Activated T-cell treated with anti-CD3 and anti-CD28 coated beads, Interleukin-2, amount 50 U/mL, for 1 hour (primary cell): ENCODE results near the gene SLC38A9.
"Not testable (repeated sequence)": the region's sequence is repeated elsewhere in the genome, so short reads cannot be mapped to it uniquely, and the experiment has no call there.

Experiments used
- DNase-seq: peaks from one replicate; pipeline ENCODE4 v3.0.0-alpha.2; 2020

Gene SLC38A9

DNA sequence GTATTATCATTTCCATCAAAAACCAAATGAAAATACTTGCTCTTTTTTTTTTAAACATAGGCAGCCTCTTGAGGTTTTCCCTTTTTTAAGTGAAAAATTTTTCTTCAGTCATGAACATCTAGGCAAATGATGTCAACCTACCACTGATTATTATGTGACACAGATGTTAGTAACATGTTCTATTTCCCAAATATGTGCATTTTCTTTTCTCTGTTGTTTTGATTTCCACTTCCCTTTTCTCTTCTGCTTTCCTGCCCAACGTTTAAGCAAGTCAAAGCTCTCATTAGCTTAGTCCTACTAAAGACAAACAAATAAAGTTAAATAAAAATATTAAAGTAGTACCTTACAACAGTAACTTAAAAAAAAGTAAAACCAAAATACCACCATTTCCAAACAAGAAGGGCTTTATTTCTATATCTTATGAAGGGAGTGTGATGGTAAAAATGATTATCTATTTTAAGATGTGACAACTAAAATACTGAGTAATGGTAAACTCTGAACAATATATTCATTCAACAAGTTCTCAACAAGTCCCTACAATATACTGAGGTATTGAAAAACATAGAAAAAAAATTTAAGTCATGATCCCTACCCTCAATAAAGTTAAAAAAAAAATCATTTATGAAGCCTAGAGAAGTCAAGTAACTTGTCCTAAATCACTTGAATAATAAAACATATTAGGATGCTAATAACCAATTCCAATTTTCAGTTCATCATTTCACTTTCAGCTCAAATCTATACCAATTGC, 9.4 kb downstream of the SLC38A9 start:
- no peak for DNase-seq

DNA sequence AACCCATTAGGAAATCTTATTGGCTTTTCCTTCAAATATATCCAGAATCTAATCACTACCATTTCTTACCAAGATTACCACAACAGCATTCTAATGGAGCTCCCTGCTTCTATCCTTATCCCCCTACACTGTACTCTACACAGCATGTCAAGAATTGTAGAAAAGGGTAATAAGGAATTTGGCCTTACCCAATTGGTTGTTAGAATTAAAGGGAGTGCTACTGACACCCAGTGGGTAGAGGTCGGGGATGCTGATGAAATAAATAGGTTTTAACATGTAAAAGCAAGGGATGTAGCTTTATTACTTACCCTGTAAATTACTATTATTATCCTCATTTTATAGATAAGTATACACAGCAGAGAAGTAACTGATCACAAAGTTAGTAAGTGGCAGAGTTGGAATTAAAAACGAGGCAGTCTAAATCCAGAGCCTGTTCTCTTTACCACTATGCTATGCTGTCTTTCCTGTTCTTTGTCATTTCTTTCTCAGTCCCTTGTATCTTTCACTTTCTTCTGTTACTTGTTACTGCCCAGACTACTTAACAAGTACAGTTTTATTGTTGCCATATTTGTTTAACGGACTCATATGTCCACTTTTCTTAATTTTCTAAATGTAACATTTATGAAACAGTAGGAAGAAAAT, 10.5 kb downstream of the SLC38A9 start:
- no peak for DNase-seq

DNA sequence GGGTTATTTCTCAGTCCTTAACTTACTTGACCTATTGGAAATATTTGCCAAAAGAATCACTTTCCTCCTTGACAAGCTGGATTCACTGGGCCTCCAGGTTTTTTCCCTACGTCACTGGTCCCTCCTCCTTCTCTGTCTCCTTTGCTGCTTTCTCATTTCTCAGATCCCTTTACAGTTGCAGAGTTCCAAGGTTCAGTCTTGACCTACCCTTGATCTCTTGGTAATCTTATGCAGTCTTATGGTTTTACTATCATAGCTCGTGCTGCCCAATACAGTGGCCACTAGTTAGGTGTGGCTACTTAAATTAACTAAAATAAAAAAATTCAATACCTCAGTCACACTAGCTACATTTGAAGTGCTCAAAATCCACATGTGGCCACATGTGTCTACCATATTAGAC, 11.4 kb downstream of the SLC38A9 start:
- DNase-seq, result no peak

DNA sequence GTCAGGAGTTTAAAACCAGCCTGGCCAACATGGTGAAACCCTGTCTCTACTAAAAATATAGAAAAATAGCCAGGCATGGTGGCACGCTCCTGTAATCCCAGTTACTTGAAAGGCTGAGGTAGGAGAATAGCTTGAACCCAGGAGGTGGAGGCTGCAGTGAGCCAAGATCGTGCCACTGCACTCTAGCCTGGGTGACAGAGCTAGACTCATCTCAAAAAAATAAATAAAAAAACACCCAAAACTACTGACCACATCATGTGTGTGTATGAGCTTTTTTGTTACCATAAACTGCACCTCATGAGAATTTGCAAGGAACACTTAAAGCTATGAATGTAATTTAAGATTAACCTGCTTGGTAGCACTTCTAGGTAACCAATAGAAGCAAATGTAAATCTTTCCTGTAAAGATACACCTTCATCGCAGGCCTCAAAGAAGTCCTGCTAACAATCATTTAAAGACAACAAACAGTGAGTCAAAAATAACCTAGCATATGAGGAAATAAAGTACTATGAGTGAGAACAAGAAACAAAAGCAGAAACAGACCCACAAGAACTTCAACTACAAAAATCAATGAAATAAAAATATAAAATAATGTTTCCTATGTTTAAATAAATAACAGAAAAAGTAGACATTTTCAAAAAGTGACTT, 13.0 kb downstream of the SLC38A9 start:
- no peak for DNase-seq

DNA sequence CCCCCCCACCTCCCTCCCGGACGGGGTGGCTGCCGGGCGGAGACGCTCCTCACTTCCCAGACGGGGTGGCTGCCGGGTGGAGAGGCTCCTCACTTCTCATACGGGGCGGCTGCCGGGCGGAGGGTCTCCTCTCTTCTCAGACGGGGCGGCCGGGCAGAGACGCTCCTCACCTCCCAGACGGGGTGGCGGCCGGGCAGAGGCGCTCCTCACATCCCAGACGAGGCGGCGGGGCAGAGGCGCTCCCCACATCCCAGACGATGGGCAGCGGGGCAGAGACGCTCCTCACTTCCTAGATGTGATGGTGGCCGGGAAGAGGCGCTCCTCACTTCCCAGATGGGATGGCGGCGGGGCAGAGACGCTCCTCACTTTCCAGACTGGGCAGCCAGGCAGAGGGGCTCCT, 15.4 kb downstream of the SLC38A9 start:
- not testable (repeated sequence) for DNase-seq

DNA sequence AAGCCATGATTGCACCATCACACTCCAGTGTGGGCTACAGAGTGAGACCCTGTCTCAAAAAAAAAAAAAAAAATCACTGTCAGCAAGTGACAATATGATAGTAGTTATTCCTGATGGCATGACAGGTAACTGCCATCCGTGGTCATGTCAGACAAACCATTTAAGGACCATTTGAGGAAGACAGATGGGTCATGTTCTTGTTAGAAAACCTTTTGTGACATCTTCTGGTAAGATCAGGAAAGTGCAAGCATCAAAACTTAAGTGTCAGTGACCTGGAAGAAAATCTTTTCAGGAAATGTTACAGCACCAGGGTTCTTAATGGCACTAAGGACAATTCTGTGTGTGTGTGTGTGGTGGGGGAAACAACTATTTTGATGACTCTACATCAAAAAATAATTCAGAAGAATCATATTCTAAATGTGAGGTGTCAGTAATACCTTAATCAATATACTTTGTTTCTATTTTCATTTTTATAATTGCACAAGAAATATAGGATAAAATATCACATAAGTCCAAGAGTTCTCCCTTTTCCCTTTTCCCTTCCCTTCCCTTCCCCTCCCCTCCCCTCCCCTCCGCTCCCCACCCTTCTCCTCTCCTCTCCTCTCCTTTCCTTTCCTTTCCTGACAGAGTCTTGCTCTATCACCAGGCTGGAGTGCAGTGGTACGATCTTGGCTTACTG, 17.8 kb downstream of the SLC38A9 start:
- DNase-seq, result no peak

DNA sequence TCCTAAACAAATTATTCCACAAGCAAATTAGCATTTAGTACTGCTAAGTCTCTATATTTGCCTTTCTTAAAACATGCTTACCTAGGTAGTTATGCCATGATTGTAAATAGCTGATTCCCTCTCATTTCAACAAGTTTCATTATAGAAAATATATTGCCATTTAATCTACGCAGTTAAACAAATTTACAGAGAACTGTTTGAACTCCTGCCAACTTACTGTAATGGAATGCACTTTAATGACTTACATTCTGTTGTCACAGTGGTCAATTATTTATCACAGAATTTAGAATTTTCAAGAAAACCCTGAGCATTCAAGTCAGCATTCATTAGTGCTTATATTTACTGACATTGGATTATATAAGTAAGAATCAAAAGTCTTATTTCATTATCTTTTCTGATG, 19.6 kb downstream of the SLC38A9 start:
- DNase-seq, result no peak

DNA sequence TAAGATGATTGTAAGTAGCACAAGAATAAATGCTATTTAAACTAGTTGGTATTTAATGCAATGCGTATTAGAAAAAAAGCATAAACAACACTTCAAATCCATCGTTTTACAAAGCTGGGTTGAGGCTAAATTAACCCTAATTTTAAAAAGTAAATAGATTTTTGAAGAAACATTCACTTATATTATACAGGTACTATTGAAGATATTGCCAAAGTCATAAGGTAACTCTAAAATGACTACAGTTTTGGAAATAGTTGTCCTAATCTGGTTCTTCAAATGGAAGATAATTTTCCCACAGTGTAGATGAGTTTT, 20.1 kb downstream of the SLC38A9 start:
- DNase-seq, result no peak

DNA sequence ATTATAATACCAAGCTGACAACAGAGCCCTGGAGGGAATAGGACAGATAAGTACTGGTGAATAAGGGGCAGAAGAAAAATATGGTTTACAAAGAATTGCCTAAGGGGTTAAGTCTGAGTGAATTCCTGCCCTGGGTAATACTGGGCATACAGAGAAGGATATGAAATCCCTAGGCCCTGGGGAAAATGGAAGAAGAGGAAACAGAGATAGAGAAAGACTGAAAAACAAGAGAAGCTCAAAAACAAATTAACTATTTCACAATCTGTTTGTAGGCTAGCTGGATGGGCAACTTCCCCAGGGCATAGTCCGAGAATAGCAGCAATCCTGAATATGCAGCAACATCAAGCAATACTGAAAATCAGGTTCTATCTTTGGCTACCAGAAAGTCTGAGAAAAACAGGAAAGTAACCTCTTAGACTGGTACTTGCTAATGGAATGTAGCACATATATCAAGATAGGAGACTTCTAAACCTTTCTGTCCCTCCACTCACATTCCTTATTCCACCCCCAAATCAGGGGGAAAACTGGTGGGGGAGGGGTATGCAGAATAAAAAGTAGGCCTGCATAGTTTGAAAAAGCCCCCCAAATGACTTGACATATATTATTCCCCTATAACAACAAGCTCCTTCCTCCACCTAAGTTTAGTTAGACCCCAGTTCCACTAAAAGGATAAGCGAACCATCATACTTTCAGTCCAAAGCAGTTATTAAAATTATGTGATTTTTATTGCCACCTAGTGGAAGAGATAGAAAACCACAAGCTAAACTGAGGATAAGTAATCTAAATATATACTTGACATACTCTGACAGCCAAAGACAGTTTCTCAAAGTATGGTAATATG, 20.6 kb downstream of the SLC38A9 start:
- DNase-seq, result no peak

DNA sequence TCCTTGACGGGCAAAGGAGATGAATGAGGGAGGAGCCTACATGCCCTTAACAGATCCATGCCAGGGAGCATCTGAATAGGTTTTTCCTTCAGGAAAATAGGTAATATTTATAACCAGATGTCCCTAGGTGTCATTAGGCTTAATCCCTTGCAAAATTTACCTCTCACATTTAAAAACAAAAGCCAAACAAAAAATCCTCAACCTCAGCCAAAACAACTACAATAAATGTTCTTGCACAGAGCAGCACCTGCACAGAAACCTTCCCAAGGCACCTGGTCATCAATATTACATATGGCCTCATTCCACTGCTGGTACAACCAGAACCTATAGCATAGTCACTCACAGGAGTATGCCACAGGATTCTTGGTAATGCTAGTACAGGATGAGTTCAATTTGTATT, 30.1 kb downstream of the SLC38A9 start:
- DNase-seq, result no peak

DNA sequence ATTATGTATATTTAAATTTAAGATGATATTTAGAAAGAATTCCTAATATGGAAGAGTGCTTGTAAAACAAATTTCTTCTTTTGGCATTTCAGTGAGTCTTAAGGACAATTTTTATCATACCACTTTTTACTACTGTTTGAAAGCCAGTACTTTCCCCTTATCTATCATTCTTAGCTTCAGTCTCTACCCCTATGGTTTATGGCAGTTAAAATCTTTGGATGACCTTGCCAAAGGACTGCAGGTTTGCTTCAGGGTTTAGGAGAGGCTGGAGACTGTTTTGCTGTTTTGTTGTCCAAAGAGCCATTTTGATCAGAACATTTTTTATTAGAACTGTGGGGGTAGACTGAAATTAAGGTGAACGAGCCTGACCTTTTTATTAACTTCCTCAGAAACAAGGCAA, 30.8 kb downstream of the SLC38A9 start:
- DNase-seq, result no peak

DNA sequence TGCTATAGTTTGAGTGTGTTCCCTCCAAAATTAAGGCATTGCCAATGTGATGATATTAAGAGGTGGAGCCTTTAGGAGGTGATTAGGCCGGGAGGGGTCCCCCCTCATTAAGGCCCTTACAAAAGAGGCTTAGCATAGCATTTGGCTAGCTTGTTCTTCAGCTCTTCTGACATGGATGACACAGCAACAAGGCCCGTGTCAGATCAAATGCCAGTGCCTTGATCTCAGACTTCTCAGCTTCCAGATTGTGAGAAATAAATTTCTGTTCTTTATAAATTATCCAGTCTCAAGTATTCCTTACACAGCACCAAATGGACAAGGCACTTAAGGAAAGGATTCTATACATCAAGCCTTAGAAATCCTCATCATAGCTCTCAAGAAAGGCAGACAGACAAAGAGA, 31.8 kb downstream of the SLC38A9 start:
- no peak for DNase-seq

DNA sequence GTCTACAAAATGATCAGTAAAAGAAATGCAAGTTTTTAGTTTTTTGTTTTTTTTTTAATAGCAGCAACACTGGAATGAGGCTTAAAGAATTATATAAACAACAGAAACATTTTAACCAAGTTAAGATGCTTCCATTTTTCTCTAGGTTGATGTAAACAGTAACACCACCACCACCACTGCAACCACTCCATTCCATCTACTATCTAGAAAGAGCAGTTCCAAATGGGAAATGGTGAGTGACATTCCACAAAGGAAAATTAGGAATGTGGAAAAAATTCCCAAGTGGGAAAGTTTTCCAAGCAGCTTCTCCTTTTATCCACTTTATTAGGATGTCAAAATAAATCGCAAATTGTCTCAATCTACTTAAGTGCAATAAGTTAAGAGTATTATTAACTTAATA, 32.6 kb downstream of the SLC38A9 start:
- no peak for DNase-seq

DNA sequence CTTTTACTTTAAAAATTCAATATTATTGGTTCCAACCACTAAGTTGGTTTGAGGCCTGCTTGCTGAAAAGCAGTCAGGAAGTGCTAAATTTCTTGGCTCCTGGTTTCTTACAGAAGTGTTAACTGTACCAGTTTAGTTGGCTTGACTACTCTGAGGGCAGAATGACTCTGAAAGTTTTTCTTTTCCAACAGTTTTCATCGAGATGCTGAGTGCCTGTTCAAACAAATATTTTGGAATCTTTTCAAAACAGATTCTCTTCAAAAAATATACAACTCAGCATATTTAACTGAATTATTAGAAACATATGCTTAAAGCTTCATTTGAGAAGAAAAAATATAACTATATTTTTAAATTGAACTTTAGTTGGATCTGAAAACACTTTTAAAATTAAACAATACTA, 37.0 kb downstream of the SLC38A9 start:
- DNase-seq, result no peak

DNA sequence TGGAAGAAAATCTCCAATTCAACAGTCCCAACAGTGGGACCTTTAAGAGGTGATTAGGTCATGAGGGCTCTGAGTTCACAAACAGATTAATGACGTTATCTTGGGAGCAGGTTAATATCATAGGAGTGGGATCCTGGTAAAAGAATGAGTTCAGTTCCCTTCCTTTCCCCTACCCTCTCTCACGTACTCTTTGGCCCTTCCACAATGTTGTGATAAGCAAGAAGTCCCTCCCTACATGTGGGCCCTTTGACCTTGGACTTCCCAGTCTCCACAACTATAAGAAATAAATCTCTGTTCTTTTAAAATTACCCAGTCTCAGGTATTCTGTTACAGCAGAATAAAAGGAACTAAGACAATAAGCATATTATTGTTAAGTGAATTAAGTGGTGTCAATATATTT, 37.8 kb downstream of the SLC38A9 start:
- no peak for DNase-seq

DNA sequence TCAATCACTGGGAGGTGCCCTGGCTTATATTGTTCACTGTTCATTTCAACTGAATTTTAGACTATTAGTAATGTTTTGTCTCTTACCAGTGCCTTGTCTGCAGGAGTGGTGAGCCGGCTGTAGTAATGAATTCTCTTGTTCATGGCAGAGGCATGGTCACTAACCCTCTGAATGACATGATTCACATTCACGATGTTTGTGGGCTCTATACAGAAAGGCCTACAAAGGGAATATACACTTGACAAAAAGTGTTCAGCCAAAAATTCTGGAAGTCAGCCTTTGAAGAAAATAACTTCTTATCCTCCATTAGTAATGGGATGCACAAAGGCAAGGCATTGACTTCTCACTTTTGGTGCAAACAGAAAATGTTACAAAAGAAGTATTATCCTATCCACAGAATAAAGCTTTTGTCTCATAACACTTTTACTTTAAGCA, 39.6 kb downstream of the SLC38A9 start:
- no peak for DNase-seq

DNA sequence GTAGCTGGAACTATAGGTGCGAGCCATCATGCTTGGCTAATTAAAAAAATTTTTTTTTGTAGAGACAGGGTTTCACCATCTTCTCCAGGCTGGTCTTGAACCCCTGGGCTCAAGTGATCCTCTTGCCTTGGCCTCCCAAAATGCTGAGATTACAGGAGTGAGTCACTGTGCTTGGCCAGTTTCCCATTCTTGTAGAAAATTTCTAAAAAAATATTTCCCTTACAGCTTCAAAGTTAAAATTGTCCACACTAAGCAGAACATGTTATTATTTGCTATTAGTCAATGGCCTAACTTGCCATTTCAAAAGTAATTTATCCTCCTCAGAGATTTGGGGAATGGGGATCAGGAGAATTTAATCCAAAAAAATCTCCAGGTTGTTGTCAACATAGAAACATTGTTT, 40.1 kb downstream of the SLC38A9 start:
- no peak for DNase-seq

DNA sequence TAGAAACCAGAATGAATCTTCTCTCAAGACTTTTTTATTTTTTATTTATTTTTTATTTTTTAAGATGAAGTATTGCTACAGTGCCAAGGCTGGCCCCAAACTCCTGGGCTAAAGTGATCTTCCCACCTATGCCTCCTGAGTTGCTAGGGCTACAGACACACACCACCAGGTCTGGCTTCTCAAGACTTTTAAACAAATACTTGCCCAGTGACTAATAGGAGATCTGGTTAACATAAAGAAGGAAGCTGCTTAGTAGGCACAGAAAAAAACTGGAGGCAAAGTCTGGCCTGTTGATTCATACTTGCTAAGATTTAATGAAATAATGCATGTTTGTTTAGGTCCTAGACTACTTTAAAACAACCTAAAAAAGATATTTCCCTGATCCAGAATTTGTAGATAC, 43.8 kb downstream of the SLC38A9 start:
- no peak for DNase-seq

DNA sequence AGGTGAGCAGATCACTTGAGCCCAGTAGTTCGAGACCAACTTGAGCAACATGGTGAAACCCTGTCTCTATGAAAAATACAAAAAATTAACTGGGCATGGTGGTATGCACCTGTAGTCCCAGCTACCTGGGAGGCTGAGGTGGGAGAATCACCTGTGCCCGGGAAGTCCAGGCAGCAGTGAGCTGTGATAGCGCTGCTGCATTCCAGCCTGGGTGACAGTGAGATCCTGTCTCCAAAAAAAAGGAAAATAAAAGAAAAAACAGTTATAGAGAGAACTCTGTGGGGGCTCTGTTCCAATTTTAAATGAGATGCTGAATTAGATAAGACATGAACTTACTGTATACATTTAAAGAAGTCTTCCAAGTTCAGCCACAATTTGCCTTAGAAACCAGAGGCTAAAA, 44.2 kb downstream of the SLC38A9 start:
- no peak for DNase-seq

DNA sequence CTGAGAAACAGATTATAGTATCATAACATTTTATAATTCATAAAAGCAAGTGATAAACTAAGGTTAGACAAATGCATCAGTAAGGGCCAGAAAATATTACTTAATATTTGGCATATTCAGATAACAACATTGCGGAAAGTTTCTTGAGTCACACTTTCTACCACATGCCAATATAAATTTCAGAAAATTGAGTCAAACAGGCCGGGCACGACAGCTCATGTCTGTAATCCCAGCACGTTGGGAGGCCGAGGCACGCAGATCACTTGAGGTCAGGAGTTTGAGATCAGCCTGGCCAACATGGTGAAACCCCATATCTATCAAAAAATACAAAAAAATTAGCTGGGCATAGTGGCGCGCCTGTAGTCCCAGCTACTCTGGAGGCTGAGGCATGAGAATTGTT, 47.1 kb downstream of the SLC38A9 start:
- no peak for DNase-seq

DNA sequence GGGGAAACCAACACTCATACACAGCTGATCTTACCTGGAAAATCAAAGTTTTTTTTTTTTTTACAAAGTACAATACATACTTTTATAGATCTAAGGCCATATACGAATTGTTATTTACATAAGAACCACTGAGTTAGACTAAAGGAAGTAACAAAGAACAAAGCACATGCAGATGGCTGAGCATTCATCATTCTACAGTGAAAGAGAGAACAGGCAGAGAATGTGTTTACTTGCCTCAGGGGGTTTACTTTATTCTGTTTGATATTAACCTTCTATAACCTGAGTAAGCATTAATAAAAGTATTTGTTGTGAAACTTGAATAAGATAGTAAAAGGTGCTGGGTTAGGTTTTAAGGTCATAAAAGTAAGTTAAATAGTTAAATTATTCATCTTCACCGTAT, 54.7 kb downstream of the SLC38A9 start:
- DNase-seq, result no peak

DNA sequence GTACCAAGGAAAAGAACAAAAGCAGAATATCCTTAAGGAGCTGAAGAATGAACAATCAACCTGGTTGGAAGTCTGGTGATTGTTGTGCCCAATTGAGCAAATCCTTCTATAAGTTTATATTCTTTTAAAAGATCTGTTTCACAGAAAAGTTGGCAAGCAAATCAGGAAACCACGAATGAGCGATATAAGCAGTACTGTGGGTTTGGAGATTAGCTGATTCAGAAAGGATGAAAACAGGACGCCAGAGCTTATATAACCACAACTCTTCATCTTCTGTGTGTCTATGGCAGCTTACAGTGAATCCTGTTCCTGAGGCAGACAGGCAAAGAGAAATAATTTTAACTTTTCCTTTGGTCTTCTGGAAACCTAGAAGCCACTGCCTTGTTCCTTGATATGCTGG, 61.7 kb downstream of the SLC38A9 start:
- DNase-seq, result no peak

DNA sequence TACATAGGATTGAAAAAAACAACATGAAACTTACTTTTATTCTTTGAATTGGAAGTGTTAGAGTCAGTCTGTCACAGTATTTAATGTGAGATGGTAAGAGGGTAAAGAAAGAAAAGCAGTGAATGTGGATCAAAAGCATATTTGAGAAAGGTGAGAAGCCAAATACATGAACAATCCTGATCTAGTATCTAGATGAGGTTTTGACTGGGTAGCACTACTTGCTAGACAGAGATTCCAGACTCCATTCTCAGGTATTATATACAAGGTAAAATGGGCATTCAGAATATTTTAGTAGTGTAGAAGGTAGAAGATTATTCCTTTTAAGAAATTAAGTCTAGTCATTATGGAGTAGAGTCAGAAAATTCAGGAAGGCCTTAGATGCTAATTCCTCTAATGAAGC, 62.2 kb downstream of the SLC38A9 start:
- DNase-seq, result no peak
